ENCODE measurements around the gene NADK2.
A peak's percentile ranks its signal among the peaks of the same experiment; 100 is the strongest.

Gene NADK2

GRCh38 chr5:36151434-36152323, 90.0 kb downstream of the NADK2 start, which contains the start of the genes LMBRD2 and SKP2 (continued):
- TF ChIP-seq ZNF639 (tag by site-specific recombination; IDR thresholded peaks at IDR 0.05) (peak; percentile 36; the same call in 1 of the 2 replicates), ZNF600 (tag by site-specific recombination; IDR thresholded peaks at IDR 0.05) (peak; percentile 100), ZNF629 (tag by site-specific recombination; IDR thresholded peaks at IDR 0.05) (peak; percentile 67), ZNF184 (tag by site-specific recombination; IDR thresholded peaks at IDR 0.05) (no peak), PRDM10 (tag by site-specific recombination; IDR thresholded peaks at IDR 0.05) (peak; percentile 69), GLI4 (tag by site-specific recombination; IDR thresholded peaks at IDR 0.05) (no peak), GLIS1 (tag by site-specific recombination; IDR thresholded peaks at IDR 0.05) (peak; percentile 88), GLI2 (tag by site-specific recombination; IDR thresholded peaks at IDR 0.05; ENCODE audit: borderline replicate concordance, low read depth) (no peak), ZNF416 (tag by site-specific recombination; IDR thresholded peaks at IDR 0.05) (no peak), ZNF707 (tag by site-specific recombination; IDR thresholded peaks at IDR 0.05) (no peak), ZNF561 (tag by site-specific recombination; IDR thresholded peaks at IDR 0.05; ENCODE audit: borderline replicate concordance) (peak; percentile 70; the same call in 1 of the 2 replicates), ZNF214 (tag by site-specific recombination; IDR thresholded peaks at IDR 0.05; ENCODE audit: borderline replicate concordance) (no peak), HOXD13 (CRISPR knock-in tag; IDR thresholded peaks at IDR 0.05; ENCODE audit: borderline replicate concordance) (no peak; the same call in 1 of the 2 replicates), ZNF10 (tag by site-specific recombination; IDR thresholded peaks at IDR 0.05) (no peak), ZNF280D (tag by site-specific recombination; IDR thresholded peaks at IDR 0.05) (no peak), ZNF362 (tag by site-specific recombination; IDR thresholded peaks at IDR 0.05) (no peak), ZNF37A (tag by site-specific recombination; IDR thresholded peaks at IDR 0.05) (no peak), ZSCAN16 (tag by site-specific recombination; IDR thresholded peaks at IDR 0.05) (peak; percentile 39; the same call in 1 of the 2 replicates), FEZF1 (tag by site-specific recombination; IDR thresholded peaks at IDR 0.05) (no peak), MZF1 (tag by site-specific recombination; IDR thresholded peaks at IDR 0.05; ENCODE audit: borderline replicate concordance) (no peak; the same call in 1 of the 2 replicates), ZNF514 (tag by site-specific recombination; IDR thresholded peaks at IDR 0.05) (no peak), CTCF (tag by site-specific recombination; IDR thresholded peaks at IDR 0.05) (peak; percentile 44; the same call in 1 of the 2 replicates), ZNF548 (tag by site-specific recombination; IDR thresholded peaks at IDR 0.05) (no peak), ZNF777 (tag by site-specific recombination; IDR thresholded peaks at IDR 0.05; ENCODE audit: borderline replicate concordance) (no peak; the same call in 1 of the 2 replicates), PRDM4 (tag by site-specific recombination; IDR thresholded peaks at IDR 0.05) (no peak)
